SH-SY5Y (cell line): Measurements from ENCODE around the gene KLHL18.

Source experiments
- GATA2 ChIP-seq: IDR thresholded peaks from 2 replicates; pipeline ENCODE4 v1.6.1; 2011; ENCODE audit warnings: mild to moderate bottlenecking, low read depth, low read length
- GATA3 ChIP-seq: IDR thresholded peaks from 2 replicates; pipeline ENCODE4 v1.6.1; 2011; ENCODE audit warnings: low read depth, mild to moderate bottlenecking, low read length, moderate library complexity

DNA sequence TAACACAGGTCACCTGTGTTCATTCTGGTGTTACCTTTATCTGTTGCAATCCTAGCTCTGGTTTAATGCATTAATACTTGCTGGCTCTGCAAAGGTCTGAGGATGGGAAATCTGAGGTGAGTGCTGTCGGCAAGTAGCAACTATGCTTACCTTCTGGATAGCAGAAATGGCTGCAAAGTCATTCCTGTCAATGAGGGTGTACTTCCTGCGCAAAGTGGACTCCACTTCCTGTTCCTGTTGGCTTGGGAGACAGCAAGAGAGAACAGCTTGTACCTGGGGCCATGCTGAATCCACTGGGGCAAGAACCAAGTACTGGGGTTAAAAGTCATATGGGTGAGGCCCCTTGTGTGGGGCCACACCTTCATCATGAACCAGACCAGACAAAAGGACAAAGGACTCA, 37.5 kb upstream of the KLHL18 start:
- TF ChIP-seq GATA2 (no peak), GATA3 (no peak)
